GM19328 (cell line): Measurements from ENCODE around the gene MTARC2.

Experiments used
- ATAC-seq: cut with Tn5 transposase; IDR thresholded peaks from one replicate; pipeline ENCODE4 v1.9.1; 2021; ENCODE audit warnings: mild to moderate bottlenecking, moderate library complexity; ENCODE audit not compliant: unreplicated experiment

Gene MTARC2

DNA sequence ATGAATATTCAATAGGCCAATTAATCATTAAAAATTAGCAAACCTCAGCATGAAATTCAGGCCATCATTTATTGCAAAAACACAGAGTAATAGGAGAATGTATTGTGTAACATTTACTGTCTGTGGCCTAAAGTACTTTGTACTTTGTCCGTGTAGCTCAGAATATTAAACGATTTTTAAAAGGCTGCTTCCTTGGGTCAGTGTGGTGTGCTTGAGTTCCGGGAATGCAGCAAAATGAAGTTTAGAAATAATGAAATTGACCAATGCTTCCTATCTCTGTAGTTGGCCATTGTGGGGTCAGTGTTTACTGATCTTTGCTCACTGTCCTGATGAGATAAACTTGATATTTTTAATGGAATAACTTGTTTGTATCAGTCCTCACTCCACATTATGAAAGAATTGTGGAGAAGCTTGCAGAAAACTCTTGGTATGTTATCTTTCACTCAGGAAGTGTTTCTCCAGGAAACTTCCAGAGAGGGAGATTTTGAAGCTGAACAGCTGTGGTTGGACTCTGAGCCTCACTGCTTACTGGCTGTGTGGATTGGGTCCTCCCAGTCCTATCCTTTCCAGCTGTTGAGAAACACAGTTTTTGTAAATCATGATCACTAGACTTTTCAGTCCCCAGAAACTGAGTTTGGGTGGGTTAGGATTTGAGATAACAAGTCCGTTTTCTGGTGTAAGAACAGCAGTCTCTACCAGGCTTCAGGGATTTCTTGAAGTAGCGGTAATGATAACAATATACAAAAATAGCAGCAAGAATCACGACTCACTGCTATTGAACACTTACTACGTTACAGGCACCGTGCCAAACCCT, 19.4 kb downstream of the MTARC2 start:
- no peak for ATAC-seq

DNA sequence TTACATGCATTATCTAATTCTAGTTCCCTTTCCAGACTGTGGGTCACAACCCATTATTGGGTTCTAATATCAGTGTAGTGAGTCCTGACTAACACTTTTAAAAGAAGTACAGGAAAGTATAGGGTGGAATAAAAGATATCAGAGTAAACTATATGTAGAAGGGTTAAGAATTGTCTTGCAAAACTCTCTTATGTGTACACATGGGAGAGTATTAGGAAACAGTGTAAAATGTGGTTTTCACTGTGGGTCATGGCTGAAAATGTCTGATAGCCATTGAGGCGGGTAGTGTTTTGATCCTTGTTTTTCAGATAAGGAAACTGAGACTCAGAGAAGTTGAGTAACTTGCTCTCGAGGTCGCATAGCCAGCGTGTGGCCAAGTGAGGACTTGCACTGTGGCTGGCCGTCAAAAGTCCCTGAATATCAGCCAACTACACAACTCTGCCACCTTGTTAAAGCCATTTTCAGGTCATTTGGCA, 20.0 kb downstream of the MTARC2 start:
- ATAC-seq, result no peak

GRCh38 chr1:220769205-220769604, 21.1 kb downstream of the MTARC2 start:
- no peak for ATAC-seq

- peak; percentile 60 for ATAC-seq
Observed at GRCh38 chr1:220770245-220770913, 22.3 kb downstream of the MTARC2 start.

- no peak for ATAC-seq
Observed at GRCh38 chr1:220772846-220773245, 24.7 kb downstream of the MTARC2 start.

GRCh38 chr1:220775240-220775853, 27.2 kb downstream of the MTARC2 start:
- no peak for ATAC-seq

DNA sequence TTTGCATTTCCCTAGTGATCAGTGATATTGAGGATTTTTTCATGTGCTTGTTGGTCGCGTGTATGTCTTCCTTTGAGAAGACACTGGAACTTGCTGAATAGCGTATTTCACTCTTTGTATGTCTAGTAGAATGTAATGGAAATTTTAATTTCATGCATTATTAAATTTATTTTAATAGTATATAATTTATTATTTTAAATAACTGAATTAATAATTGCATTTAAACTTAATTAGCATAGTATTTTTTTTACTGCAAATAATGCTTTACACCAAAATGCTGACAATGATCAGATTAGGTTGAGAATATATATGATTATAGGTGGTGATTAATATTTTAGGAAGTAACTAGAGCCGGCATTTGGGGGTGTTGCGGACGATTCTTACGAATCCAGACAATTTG, 28.1 kb downstream of the MTARC2 start:
- no peak for ATAC-seq

GRCh38 chr1:220776720-220777326, 28.7 kb downstream of the MTARC2 start:
- peak; percentile 93 for ATAC-seq

DNA sequence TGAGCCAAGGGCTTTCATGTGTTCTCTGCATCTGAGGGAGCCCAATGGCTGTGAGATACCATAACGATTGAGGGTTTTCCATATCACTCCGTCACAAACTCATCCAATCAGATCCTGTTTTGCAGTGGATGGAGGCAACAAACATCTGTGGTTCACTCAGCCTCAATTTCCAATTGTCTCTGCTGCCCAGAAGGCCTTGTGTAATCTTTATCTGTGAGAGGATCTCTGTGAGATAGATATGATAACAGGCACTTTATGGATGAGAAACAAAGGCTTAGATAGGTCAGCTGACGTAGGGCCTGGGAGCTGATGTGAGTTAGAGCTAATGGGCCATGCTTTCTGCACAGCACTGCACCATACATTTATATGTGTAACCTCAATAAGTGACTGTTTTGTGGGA, 35.3 kb downstream of the MTARC2 start:
- no peak for ATAC-seq

DNA sequence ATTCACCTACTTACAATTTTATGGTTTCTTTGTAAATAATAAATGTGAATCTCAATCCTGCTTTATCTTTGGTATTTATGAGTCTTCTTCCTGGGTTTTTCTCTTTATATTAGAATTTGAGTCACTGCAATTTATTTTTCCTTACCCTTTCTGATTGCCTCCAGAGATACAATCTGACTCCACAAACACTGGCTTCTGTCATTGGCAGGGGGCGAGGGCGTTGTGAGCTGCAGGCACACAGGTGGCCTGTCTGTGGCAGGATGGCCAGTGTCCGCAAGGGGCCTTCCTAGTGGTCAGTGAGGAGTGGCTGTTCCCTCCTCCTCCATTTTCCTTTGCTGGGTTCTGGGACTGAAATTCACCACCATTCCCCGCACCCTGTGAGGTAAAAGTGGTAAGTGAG, 36.6 kb downstream of the MTARC2 start:
- ATAC-seq, result no peak

- ATAC-seq, result no peak
Observed at GRCh38 chr1:220785166-220786056, 37.3 kb downstream of the MTARC2 start.

DNA sequence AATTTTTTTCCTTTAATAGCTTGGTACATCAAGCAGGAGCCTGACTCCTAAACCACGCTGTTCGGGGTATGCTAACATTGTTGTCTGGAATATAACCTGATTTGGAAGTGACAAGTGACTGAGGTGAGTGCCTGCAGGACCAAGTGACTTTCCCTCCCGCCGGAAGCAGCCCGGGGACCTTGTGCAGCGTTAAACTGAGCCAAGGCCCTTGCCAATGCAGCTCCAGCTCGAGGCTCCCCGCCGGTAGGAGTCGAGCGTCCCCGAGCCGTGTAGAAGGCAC, 37.9 kb downstream of the MTARC2 start:
- ATAC-seq, result no peak

DNA sequence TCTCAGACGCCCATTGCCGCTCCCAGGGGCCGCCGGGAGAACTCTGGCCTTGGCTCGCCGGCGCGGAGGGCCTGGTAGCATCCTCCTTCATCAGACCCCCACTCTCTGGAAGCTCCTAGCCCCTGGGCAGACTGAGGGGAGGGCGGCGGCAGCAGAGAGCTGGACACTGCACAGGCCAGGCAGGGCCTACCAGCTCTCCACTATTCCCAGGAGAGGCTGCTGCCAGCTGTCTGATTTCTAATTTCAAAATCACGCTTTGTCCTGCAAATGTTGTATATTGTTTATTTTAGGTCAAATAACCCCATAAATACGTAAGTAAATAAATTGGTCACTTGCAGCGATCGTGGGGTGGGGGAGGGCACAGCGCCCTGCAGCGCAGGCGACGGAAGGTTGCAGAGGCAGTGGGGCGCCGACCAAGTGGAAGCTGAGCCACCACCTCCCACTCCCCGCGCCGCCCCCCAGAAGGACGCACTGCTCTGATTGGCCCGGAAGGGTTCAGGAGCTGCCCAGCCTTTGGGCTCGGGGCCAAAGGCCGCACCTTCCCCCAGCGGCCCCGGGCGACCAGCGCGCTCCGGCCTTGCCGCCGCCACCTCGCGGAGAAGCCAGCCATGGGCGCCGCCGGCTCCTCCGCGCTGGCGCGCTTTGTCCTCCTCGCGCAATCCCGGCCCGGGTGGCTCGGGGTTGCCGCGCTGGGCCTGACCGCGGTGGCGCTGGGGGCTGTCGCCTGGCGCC, 38.4 kb downstream of the MTARC2 start, which contains the start of gene MTARC1:
Gene MTARC1, plus strand, starts transcription at position 577 of the 732 bp plus-strand sequence. Its CDS starts 32 bp downstream, at position 609.
- peak; percentile 48 for ATAC-seq

GRCh38 chr1:220787069-220787619, 39.0 kb downstream of the MTARC2 start:
- peak; percentile 32 for ATAC-seq

GRCh38 chr1:220788900-220789299, 40.8 kb downstream of the MTARC2 start:
- ATAC-seq, result no peak

DNA sequence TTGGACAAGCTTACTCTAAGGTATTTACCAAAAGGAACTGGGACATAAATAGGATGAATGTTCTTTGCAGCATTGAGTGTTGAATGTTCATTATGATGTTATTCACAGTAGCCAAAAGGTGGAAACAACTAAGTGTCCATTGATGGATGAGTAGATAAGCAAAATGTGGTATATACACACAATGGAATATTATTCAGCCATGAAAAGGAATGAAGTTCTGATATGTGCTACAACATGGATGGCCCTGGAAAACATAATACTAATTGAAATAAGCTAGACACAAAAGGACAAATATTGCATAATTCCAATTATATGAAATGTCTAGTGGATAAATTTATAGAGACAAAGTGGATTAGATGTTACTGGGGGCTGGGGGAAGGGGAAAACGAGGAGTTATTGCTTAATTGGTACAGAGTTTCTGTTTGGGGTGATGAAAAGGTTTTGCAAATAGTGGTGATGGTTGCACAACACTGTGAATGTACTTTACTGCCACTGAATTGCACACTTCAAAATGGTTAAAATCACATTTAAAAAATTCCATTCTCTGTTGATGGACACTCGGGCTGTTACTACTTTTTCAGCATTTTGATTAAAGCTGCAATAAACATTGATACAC, 41.5 kb downstream of the MTARC2 start:
- no peak for ATAC-seq

- no peak for ATAC-seq
Observed at GRCh38 chr1:220791285-220791684, 43.2 kb downstream of the MTARC2 start.

GRCh38 chr1:220791956-220792355, 43.8 kb downstream of the MTARC2 start:
- no peak for ATAC-seq

DNA sequence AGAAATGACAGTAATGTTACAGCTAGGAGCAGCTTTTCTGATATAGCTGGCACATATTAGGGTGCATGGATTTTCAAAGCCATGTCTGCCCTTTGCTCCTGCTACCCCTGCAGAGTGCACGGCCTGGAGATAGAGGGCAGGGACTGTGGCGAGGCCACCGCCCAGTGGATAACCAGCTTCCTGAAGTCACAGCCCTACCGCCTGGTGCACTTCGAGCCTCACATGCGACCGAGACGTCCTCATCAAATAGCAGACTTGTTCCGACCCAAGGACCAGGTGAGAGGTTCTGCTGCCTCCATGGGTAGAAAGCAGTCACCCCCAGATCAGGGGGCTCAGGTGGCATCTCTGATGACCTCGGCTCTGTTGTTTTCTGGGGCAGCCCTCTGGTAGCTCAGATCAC, 48.4 kb downstream of the MTARC2 start:
- no peak for ATAC-seq
